G401 (cell line): ENCODE results near the gene EXOSC9. TPM values are rescaled to one million over a fixed set of nuclear protein-coding genes. Genes with fewer than 3 reads are reported as not detected.
A peak's percentile ranks its signal among the peaks of the same experiment; 100 is the strongest.
"Not testable (repeated sequence)": the region's sequence is repeated elsewhere in the genome, so short reads cannot be mapped to it uniquely, and the experiment has no call there.

Experiments
- DNase-seq: peaks from one replicate; pipeline ENCODE4 v3.0.0-alpha.2; 2015; ENCODE audit warnings: low spot score
- in situ Hi-C: cut with HindIII; loops from 2 replicates; pipeline ENCODE4 v1.10.0; 2016; ENCODE audit warnings: low sequenced_read_pairs, mixed read lengths
- total RNA-seq: library from RNA; depleted of rRNA; stranded (reverse); fragments of >200 nt; shearing (Covaris generic); gene quantifications from 2 replicates; pipeline ENCODE4 v1.2.3, GENCODE V29; 2014; rRNA removed

EXOSC9 gene, protein sequence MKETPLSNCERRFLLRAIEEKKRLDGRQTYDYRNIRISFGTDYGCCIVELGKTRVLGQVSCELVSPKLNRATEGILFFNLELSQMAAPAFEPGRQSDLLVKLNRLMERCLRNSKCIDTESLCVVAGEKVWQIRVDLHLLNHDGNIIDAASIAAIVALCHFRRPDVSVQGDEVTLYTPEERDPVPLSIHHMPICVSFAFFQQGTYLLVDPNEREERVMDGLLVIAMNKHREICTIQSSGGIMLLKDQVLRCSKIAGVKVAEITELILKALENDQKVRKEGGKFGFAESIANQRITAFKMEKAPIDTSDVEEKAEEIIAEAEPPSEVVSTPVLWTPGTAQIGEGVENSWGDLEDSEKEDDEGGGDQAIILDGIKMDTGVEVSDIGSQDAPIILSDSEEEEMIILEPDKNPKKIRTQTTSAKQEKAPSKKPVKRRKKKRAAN
- total RNA-seq: 52.7 and 87.3 TPM in 2 replicates

DNA sequence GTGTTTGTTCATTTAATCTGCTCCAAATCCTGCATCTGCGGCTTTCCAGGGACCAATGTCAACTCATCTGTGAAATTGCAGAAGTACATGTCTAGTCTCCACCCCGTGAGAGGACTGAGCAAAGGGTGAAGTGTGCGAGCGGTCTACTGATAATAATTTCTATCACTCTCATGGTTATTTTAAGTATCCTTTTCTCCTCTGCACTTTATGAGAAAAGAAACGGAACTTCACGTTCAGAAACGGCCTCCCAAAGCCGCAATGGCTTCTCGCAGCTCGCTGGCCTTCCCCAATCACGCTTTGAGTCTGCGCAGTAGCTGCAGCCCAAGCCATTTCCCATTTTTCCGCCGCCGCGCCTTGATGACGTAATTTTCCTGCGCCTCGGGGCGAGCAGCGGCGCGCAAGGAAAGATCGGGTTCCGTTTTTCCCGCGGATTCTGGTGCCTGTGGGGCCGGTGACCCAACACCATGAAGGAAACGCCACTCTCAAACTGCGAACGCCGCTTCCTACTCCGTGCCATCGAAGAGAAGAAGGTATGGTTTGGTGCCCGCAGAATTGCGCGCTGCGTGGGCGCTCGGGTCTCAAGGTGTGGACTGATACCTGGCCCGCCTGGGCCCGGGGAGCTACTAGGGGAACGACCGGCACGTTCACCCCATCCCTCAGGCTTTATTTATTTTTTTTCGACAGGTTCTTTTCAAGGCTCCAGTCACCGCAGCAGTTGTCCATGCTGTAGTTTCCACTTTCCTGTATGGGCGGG is at the start of gene EXOSC9:
TSS of gene EXOSC9 (plus strand) at position 363 of the 754 bp plus-strand sequence. CDS start at position 465, 102 bp downstream.
- DNase-seq: peak; percentile 89
- in situ Hi-C loops: no loop called here

DNA sequence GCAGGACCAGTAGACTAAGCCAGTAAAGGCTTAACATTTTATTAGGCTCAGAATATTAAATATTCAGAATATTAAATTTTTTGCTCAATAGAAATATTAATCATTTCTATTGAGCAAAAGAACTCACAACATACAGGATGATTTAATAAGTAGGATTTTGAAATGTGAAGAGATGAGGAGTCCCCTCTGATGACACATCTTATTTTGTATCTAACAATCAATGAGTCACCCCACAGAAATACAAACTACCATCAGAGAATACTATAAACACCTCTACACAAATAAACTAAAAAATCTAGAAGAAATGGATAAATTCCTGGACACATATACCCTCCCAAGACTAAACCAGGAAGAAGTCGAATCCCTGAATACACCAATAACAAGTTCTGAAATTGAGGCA is 49.0 kb upstream of the EXOSC9 start:
- DNase-seq, in situ Hi-C loops: not testable (repeated sequence)

DNA sequence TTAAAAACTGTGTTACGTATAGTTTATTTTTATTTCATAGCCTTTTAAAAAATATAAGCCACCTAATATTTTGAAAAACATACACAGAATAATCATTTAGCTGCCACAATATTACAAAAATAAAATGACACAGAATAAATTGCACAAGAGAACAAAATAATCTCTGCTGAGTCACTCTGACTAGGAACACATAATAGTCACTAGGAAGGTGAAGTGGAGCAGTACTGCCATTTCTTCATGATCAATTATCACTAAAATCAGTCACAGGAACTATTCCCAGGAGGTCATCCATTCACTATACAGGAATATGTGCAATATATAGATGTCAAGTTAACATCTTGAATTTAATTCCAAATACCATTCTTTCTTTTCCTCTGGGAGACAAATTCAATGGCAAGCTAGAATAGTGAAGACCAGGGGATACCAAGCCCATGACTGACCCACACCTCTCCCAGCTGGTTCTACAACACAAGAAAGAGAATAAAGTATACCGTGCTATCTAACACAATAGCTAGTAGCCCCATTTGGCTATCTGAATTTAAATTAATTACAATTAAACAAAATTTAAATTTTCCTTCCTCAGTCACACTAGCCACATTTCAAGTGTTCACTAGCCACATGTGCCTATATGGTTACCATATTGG is 42.1 kb upstream of the EXOSC9 start:
- in situ Hi-C loops: no loop called here
- no peak for DNase-seq

DNA sequence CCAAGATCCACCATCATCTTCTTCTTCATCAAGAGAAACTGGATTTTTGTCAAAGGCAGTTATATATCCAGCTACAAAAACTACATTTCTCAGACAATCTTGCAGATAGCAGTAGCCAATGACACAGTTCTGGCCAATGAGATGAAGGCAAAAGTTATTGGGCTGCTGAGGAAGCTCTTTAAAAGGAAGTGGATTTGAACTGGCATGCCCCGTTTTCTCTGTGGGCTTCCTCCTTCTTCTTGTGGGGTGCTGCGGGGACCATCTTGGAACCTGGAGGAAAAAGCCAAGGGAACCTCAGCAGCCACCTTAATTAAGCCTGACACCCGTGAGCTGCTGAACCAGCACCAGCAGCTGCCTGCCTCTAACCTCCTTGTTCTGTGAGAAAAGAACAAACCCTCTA is 40.9 kb upstream of the EXOSC9 start:
- in situ Hi-C loops: no loop called here
- DNase-seq: no peak

DNA sequence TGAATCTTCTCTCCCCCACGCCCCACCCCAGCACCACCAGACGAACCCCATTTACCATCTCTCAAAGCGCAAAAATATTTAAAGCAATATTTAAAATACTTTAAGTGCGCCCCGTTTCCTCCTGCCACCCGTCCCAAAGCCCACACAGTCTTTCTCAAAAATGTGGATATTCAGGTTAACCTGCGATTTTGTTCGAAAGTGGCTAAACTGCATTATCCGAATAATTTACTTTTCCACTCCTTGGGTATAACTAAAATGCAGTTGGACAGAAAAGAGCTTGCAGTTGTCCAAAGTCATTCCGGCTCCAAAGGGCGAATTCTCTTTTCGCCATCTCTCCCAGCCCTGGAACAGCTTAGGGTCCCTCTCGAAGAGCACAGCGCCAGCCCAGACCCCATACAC is 36.8 kb upstream of the EXOSC9 start:
- in situ Hi-C loops: no loop called here
- no peak for DNase-seq

DNA sequence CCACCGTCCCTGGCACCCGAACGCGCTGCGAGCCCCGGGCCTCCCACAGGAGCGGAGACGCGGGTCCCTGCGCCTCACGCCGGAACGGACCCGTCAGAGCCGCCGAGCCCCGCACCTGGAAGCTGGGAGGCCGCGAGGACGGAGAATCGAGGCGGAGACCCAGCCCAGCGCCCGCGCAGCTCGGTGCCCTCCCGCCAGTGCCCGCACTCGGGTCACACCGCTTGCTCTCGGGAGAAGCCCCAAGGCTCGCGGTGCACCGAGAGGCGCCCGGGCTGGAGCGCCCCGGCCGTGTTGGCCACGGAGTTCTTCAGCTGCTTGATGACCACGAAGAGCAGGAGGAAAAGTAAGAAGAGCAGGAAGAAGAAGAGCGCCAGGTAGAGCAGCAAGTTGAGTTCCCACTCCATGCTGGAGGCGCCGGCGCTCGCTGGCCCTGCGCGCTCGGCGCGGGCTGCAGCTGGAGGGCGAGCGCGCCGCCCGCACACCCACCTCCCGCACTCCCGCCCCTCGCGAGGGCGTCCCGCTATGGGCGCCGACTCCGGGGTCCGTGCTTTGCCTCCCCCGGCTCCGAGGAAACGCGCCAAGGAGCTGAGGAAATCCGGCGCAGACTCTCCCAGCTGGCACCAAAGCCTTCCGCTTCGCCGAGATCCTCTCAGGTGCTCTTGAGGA is 36.3 kb upstream of the EXOSC9 start, which contains the start of gene SMIM43:
TSS of gene SMIM43 (minus strand) at position 463 of the 666 bp plus-strand sequence. CDS start at position 404, 59 bp downstream.
- no peak for DNase-seq
- in situ Hi-C loops: no loop called here

DNA sequence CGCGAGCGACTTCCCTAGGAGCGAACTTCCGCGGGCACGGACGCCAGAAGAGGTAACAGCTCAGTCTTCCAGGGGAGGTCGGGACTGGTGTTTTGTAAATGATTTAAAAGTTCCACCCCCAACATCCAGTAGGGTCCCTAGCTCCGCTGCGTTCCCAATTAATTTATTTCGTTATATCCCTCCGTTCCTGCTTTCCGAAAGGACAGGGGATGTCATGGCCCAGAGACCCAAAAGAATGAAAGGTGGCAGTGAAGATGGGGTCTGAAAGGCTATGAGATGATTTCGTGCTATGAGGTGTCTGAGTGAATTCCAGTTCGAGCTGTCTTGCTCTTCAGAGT is 35.8 kb upstream of the EXOSC9 start:
- no peak for DNase-seq
- in situ Hi-C loops: no loop called here

DNA sequence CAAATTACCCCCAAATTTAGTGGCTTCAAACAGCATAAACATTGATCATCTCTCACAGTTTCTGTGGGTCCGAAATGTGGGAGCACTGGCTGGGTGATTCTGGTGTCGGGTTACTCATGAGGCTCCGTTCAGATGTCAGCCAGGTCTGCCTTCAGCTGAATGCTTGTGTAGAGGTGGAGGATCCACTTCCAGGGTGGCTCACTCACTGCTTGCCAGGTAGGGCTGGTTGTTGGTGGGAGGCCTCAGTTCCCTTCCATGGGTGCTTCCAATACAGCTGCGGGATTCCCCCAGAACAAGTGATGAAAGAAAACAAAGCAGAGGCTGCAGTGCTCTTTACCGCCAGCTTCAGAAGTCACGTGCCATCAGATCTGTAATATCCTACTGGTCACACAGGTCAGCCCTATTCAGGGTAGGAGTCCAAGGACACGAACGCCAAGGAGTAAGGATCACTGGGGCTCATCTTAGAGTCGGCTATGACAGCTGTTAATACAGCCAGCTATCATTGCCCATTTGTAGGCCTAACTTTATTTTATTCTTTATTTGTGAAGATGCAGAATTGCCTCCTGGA is 35.1 kb upstream of the EXOSC9 start:
- in situ Hi-C loops: no loop called here

DNA sequence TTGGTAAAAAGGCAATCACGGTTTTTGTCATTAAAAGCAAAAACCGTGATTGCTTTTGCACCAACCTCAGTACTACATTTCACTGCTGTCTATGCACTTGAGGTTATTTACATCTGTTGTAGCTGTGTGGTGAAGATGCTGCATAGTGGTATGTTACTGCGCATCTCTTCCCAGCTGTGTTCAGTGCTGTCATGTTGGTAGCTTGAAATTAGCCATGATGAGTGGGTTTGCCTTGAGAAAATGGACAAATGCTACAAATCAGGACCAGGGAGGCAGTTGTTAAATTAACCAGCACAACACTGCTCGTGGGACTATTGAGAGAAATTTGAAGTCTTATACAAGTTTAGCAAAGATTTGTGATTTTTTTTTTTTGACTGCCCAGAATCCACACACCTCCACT is 34.0 kb upstream of the EXOSC9 start:
- no peak for DNase-seq
- in situ Hi-C loops: no loop called here

More for the DNA sequence above, 35.1 kb upstream of the EXOSC9 start:
- DNase-seq: no peak

DNA sequence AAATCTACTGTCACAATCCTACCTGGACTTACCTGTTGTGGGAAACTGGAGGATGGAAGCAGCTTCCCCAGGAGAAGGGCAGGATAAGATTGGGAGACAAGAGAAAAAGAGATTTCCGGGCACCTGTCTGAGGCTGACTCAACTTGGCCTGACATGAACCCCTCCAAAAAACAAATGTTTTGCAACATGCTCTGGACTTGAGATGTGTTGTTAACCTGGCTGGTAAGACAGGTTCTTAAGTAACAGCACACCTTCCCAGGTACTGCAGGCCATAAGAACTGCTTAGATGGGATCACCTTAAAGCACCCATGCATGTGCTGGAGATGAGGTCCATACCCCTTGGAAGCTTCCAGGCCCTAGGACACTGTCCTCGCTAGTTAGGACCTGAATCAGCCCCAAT is 31.8 kb upstream of the EXOSC9 start:
- DNase-seq: no peak
- in situ Hi-C loops: no loop called here

DNA sequence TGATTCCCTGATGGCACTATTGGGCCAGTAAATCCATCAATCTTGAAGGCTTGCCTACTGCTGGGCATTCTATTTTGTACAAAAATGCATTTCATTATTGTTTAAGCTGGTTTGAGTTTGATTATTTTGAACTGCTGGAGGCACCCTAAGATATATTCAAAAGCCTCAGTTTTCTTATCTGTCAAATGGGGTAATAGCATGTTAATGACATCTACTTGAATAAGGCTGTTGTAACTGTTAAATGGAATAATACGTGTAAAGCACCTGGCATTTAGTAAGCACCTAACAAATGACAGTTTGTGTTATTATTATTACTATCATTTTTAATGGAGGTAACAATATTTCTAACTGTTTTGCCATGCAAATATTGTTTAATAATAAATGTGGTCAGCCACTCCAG is 29.3 kb upstream of the EXOSC9 start:
- in situ Hi-C loops: no loop called here
- no peak for DNase-seq

DNA sequence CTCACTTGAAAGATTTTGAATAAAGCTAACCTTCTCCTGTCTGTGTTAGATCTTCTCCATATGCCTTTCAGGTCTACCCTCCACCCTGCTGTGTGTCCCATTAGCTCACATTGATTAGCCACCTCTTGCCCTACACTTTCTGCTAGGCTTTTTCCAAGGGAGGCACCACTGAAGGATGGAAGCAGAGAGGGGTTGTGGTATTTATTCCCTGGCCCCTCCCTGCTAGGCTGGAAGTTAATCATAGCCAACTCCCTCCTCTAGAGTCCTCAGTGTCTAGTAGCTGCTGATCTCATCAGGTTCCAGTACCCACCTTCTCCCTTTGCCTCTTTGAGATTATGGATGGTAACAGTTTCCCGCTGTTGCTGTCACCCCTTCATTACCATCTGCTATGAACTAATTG is 27.2 kb upstream of the EXOSC9 start:
- DNase-seq: no peak
- in situ Hi-C loops: no loop called here

DNA sequence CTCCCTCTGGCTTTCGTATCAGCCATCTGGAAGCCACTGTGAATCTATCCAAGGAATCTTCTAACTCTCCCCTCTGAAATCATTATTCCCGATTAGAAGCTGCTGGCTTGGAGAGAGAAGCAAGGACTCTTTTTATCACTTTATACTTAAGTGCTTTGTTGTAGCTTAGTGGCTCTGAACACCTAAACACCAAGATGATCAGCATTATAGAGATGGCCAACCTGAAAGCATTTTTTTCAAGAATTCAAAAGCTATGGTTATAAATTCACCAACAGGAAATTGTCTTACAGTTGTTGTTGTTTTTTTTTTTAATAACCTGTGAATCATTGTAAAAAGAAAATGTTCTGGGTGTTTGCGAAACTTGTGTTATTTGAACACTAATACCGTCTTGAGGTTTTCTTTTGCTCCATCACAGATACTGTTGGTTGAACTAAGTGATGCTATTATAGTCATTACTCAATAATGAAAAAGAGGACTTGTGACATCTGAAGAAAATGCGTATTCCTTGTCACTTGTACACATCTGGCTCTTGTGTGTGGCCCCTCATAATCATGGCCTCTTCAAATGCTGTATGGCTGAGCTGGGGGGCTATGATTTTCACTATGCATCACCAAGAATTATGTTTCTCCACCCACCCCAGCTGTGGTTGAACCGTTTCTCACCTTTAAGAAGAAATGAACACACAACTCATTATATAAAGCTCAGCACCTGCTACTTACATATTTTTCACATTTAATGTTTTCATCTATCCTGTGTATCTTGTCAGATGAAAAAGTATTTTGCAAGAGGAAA is 24.3 kb upstream of the EXOSC9 start:
- in situ Hi-C loops: no loop called here
- no peak for DNase-seq

DNA sequence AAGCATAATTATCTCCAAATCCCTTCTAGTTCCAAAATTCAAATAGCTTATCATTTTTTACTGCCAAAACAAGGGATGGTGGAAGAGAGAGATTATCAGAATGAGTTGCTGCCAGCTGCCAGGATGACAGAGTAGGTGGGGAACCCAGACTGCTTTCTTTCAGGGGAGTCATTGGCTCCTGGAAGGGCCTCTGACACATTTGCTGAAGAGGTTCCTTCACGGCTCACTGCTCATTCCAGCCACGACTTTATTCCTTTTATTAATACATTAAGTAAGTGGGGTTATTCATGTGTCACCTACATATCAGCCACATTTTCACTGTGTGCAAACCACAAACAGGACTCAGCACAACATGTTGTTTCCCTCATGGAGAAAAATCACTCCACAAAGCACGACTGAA is 23.5 kb upstream of the EXOSC9 start:
- DNase-seq: no peak

DNA sequence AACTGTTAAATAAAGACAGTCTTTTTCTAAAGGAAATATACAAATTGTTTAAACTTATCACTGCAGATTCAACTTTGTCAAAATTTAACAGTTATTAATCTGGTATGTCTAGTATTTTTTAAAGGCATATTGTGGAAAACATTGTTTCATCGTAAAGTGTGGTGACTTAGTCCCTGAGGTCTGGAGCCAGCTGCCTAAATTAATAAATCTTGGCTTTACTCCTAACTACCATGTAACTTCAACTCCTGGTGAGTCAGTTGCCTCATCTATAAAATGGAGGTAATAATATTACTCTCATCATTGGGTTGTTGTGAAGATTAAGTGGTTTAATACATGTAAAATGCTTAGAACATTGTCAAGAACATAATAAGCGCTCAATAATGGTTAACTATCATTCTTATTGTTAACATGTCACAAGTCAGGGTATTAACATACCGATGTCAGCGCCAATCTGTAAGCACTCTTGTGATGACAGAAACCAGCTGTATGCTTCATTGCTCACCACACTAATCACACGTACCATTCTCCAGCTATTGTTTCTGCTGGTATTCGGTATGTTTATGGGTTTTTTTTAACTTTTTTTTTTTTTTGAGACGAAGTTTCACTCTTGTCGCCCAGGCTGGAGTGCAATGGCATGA is 22.0 kb upstream of the EXOSC9 start:
- in situ Hi-C loops: no loop called here
- DNase-seq: no peak

More for the DNA sequence above, 23.5 kb upstream of the EXOSC9 start:
- in situ Hi-C loops: no loop called here

DNA sequence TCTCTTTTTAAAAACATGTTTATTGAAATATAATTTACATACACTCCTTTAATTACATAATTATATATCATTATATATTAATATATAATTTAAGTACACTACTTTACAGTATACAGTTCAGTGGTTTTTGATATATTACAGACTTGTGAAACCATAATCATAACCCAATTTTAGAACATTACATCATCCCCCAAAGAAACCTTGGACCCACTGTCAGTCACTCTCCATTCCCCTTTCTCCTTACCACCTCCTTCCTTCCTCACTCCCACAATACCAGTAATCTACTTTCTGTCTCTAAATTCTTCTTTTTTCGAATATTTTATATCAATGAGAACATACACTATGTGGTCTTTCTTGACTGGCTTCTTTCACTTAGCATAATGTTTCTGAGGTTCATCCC is 17.9 kb upstream of the EXOSC9 start:
- DNase-seq: no peak
- in situ Hi-C loops: no loop called here

DNA sequence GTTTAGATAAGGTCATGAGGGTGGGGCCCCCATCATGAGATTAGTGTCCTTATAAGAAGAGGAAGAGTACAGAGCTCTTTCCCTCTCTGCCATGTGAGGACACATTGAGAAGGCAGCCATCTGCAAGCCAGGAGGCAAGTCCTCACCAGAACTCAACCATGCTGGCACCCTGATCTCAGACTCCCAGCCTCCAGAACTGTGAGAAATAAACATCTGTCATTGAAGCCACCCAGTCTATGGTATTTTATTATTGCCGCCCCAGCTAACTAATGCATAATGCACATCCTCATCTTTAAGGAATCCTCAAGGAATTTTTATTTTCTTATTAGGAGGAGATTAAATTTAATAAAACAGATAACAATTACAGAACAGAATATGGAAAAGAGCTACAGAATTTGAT is 16.7 kb upstream of the EXOSC9 start:
- DNase-seq: no peak
- in situ Hi-C loops: no loop called here

DNA sequence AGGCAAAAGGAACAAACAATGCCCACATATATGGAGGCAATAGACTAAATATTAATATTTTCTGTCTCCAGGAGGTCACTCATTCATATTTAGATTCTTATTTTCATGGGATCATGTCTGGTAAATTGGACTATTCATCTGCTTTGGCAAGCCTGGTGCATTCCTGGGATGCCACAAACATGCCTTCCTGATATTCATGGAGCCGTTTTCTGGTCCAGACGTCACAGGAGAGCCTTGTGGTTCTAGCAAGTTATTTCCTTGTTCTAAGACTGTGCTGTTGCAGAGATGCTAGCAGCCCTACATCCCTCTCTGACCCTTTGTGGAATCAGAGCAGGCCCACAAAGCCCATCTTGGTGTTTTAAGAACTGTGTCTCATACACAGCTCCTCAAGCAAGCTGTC is 16.1 kb upstream of the EXOSC9 start:
- in situ Hi-C loops: no loop called here

More for the DNA sequence above, 16.1 kb upstream of the EXOSC9 start:
- no peak for DNase-seq
